NT2/D1 (cell line): ENCODE results near the gene VSTM2B.

ENCODE experiments used
- YY1 ChIP-seq: IDR thresholded peaks from 2 replicates; pipeline ENCODE4 v1.6.1; 2011; ENCODE audit not compliant: insufficient read length, insufficient read depth
- ZNF274 ChIP-seq: IDR thresholded peaks from 2 replicates; pipeline ENCODE4 v1.6.1; 2011; ENCODE audit warnings: mild to moderate bottlenecking, low read depth, low read length

DNA sequence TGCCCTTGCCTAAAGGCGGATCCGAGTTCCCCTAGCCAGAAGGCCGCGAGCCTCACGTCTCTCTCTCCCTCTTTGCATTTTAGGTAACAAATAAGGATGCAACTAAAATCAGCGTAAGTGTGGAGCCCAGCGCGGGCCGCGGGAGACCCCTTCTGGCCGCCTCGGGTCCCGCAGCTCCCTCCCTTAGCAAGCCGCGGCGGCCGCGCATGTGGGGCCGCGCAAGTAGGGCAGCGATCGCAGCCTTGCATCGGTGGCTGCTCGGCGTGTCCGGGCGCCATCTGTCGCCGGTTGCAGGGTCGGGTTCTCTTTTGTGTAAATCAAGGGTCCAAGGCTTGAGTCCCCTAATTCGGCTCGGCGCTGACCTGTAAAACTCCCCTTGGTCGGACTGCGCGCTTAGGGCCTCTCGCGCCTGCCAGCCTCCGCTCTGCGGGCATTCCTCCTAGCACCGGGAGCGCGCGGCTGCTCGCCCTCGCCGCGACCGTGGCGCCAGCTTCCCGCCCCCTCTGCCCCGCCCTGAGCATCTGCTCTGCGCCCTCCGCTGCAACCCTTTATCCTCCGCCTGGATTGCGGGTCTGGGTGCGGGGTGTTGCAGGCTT lies 2.7 kb downstream of the VSTM2B start:
- TF ChIP-seq YY1: no peak
- TF ChIP-seq ZNF274: no peak
